Measurements from ENCODE around the gene NDUFS1.

The NDUFS1 gene

DNA sequence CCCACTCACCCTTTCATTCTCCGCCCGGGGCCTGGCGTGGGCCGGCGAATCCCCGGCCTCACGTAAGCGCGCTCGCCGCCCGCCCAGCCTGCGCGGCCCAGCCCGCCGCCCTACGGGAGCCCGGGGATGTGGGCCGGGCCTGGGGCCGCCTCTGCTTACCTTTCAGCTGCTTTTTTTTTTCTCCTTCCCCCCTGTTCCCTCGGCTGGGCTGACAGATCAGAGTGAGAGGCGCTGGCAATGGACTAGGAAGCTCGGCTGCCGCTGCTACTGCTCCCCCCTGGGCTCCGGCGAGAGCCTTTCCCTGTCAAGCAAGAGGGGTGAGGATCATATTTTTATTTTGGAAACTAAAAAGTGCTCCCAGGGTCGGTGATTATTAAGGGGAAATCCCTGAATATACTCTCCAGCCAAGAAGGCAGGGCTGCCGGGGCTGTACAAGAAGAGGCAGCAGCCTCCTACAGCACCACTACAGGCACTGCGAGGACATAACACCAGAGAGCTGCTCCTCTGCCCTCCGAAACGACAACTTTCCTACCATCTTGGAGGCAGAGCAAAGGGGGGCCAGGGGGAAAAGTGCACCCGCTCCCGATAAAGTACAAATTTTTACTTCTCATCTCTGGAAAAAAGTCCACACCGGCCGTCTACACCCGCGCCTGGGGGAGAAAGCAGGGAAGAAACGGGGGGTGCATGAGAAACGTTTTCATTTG is 73.3 kb downstream of the NDUFS1 start, which contains the start of gene INO80D:
INO80D (minus strand) TSS at position 433 of the 704 bp plus-strand sequence. CDS start 23,158 bp downstream, outside the sequence.
- no peak for TF ChIP-seq GATA3 (IDR thresholded peaks at IDR 0.05; ENCODE audit: low read depth, low read length)
- no peak for TF ChIP-seq GATA2 (IDR thresholded peaks at IDR 0.05; ENCODE audit: low read depth, low read length)

DNA sequence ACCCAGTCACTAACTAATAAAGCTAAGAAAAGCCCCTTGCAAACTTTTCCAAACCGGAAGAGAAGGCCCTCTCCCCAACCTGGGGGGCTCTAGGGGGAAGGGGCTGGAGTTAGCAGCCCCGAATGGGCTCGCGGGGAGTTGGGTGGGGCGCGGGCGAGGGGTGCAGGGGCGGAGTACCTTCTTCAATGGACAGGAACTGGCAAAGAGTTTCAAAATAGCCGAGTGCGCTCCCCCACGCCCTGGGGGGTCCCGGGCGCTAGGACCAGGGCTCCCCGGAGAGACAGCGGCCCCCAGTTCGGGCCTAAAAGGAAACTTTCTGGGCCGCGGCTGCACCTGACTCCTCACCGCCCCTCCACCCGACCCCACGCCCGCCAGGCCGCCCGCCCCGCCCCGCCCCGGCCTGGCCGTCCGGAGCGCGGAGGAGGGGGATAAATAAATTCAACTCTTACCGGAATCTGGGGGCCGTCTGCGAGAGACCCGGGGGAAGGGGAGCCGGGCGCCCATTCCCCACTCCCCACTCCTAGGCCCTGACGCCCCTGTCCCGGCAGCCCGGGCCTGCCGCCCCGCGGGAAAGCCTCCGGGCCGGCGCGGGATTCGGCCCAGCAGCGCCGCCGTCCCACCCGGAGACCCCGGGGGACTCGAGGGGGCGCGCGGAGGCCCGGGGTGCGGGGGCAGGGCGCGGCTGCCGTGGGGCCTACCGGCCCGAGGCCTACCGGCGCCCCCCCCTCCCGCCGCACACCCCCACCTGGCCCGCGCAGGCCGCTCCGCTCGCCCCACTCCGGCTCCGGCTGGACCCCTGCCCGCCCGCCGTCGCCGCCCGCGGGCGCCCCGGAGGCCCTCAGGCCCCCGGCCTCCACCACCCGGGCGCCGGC is 74.1 kb downstream of the NDUFS1 start:
- TF ChIP-seq GATA3 (IDR thresholded peaks at IDR 0.05; ENCODE audit: low read depth, low read length) (no peak), GATA2 (IDR thresholded peaks at IDR 0.05; ENCODE audit: low read depth, low read length) (no peak)

DNA sequence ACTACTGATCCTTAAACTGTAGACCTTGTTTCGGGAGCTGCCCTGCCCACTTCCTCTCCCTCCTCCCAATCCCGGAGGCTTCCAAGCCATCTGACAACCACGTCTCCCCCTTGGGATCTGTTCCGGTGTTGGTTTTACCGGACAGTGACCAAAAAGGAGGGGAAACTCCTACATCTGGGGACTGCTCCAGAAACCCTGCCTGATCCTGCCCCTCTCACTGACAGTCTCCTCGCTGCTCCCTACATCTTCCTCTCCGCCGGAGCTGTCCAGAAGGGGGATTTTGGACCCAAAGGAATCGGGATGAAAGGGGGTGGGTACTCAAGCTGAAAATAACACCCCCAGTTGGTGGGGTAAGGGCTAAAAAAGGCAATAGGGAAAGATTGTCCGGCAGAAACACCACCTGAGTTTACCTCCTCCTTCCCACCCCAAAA is 74.8 kb downstream of the NDUFS1 start:
- TF ChIP-seq GATA2 (IDR thresholded peaks at IDR 0.05; ENCODE audit: low read depth, low read length) (no peak), GATA3 (IDR thresholded peaks at IDR 0.05; ENCODE audit: low read depth, low read length) (no peak)

DNA sequence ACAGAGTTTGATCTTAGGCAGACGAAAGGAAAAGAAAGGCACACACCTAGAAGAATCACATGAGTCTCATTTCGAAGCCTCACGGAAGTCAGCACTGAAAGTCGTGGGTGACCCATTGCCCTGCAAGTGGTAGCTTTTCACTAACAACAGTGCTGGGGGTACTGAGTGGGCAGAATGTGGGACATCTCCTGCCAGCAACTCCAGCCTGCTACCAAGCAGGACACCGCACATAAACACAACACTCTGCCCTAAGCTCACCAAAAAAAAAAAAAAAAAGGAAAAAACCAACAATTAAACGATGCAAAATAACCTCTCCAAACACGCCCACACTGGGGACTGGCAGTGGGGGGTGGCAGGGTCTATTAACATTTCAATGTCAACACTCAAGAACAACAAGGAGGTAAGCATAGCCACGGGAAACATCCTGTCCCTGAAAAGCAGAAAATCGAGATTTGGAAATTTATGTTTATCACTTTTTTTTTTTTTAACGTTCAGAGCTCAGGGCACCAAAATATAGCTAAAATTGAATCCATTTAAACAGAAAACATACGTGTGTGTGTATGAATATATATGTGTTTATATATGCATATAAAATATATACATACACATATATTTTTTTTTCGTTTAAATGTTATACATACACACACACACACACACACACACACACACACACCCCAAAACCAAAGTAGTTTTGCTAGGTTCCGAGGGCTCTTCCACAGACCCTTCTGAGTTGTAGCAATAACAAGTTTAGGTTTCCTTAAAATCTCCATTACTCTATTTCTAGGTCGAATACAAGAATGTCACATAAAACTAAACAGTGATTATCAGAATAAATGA is 75.4 kb downstream of the NDUFS1 start:
- TF ChIP-seq GATA2 (IDR thresholded peaks at IDR 0.05; ENCODE audit: low read depth, low read length) (no peak), GATA3 (IDR thresholded peaks at IDR 0.05; ENCODE audit: low read depth, low read length) (no peak)

DNA sequence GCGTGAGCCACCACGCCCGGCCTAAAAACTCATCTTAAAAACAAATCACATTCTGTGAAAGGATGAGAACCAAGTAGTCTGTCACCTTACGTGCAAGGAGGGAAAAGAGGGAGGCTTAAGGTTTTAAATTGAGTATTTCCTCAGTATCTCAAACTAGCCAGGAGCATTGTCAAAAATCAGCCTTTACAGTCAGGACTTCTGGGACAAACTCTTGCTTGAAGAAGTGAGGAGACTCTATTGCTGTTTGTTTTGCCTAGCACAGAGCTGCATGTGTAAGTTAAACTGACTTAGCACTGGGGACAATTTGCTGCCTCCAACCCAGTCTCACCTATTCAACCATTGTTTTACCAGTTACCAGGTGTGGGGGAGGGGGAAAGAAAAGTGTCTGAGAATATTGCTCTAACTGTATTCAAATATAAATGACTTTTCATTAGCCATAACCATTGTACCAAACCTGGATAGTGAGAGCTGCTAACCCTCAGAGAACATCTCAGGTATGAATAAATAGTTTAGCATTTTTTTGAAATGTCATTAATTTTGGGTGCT is 76.9 kb downstream of the NDUFS1 start:
- TF ChIP-seq GATA2 (IDR thresholded peaks at IDR 0.05; ENCODE audit: low read depth, low read length), result no peak
- no peak for TF ChIP-seq GATA3 (IDR thresholded peaks at IDR 0.05; ENCODE audit: low read depth, low read length)

DNA sequence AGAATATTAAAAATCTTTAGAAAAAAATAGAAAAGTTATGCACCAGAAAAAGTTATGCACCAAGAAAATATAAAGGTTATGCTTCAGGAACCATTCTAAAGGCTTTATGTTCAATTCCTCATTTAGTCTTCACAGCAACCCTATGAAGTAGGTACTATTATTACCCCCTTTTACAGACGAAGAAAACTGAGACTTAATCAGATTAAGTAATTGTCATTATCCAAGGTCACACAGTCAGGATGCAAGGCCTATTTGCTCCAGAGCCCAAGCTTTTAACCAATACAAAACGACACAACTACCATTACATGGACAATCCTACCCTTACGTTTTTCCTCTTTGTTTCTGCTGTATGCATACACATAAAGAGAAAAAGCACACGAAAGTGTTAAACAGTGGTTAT is 78.3 kb downstream of the NDUFS1 start:
- TF ChIP-seq GATA3 (IDR thresholded peaks at IDR 0.05; ENCODE audit: low read depth, low read length), result no peak
- no peak for TF ChIP-seq GATA2 (IDR thresholded peaks at IDR 0.05; ENCODE audit: low read depth, low read length)

DNA sequence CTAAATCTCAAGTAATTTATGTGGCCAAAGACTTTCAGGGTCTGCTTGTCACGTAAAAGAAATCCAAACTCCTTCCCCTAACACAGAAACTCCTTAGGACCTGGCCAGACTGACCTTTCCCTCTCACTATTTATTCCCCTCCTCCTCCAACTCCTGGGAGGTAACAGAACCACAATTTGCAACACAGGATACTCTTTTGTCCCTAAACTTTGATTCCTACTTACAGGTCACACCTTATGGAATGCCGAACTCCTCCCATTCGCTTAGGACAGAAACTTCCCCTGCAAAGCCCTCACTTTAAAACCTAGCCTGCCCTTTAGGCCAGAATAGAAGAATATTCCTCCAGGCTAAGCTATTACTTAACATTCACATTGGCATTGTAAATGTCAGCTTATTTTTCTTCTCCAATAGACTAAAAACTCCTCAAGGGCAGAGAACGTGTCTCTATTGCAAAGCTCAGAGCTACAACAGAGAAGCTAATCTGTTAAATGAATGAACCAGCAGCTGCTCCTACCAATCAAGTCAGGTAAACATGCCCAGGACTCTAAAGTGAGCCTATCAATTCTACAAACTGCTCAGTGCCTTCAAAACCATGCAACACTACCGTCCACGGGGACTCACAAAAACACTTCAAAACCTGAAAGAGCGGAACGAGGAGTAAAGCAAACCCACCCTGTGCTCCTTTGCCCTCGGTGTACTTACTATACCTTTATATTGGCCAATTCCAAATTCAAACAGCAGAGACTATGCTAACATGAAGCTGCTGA is 79.4 kb downstream of the NDUFS1 start:
- no peak for TF ChIP-seq GATA3 (IDR thresholded peaks at IDR 0.05; ENCODE audit: low read depth, low read length)
- no peak for TF ChIP-seq GATA2 (IDR thresholded peaks at IDR 0.05; ENCODE audit: low read depth, low read length)

DNA sequence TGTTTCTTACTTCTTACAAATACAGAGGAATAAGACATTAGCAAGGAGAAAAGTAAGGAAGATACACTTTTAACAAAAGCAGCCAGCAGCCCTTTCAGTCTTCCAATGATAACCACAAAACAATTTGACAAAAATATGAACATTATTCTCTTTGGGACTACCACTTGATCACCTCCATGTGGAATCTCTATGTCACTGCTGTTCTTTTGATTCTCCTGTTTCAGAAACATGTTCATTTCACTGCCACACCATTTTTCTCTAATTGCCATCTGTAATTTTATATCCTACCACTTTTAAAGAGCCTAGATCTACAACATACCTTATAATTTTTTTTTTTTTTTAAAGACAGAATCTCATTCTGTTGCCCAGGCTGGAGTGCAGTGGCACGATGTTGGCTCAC is 84.1 kb downstream of the NDUFS1 start:
- TF ChIP-seq GATA3 (IDR thresholded peaks at IDR 0.05; ENCODE audit: low read depth, low read length) (no peak), GATA2 (IDR thresholded peaks at IDR 0.05; ENCODE audit: low read depth, low read length) (no peak)

DNA sequence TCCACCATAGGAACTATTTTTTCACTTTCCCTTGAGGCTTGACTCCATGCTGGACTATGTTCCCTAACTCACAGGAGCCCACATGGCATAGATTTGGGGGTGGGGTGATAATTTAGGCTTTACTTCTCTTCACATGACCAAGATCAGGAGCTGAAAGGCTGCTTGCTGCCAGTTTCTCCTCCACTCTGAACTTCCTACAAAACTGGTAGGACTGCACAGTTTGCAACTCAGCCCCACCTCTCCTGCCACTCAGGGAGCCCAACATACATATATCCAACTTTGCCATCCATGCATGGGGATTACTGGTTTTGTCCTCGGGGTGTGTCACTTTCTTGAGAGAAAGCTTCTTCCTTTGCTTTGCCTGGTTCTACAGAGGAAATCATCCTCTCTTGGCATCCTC is 87.4 kb downstream of the NDUFS1 start:
- TF ChIP-seq GATA3 (IDR thresholded peaks at IDR 0.05; ENCODE audit: low read depth, low read length), result no peak

DNA sequence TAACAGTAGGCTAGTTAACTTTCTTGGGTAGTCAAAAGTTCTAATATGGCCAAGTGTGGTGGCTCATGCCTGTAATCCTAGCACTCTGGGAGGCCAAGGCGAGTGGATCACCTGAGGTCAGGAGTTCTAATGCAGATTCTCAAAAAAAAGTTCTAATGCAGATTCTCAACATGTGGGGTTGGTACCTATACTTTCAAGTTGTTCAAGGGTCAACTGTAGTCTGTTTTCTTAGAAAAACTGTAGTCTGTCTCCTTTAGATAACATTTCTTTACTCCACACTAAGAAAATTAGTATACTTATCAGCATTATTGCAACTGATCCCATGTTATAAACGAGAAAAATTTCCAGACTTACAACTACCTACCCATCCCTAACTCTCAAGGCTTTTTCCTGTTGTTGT is 89.8 kb downstream of the NDUFS1 start:
- TF ChIP-seq GATA3 (IDR thresholded peaks at IDR 0.05; ENCODE audit: low read depth, low read length) (no peak), GATA2 (IDR thresholded peaks at IDR 0.05; ENCODE audit: low read depth, low read length) (no peak)

DNA sequence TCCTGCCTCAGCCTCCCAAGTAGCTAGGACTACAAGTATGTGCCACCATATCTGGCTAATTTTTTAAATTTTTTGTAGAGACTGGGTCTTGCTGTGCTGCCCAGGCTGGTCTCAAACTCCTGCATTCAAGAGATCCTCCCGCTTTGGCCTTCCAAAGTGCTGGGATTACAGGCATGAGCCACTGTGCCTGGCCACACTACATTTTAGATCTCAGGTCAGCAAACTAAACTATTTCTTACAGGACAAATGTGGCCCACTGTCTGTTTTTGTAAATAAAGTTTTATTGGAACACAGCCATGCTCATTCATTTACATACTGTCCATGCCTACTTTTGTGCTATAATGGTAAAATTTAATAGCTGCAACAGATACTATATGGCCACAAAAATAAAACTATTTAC is 91.0 kb downstream of the NDUFS1 start:
- TF ChIP-seq GATA2 (IDR thresholded peaks at IDR 0.05; ENCODE audit: low read depth, low read length) (no peak), GATA3 (IDR thresholded peaks at IDR 0.05; ENCODE audit: low read depth, low read length) (no peak)
